Measurements from ENCODE around the gene EPHA2. TPM values are rescaled to one million over a fixed set of nuclear protein-coding genes. Genes with fewer than 3 reads are reported as not detected.

Gene EPHA2
- polyA plus RNA-seq, 3 donors, result 15.4 to 20.8 (median 17.9) TPM

Other genes starting within 250 kb of the EPHA2 start
- 10 to 100 TPM; 27.9 to 35.0 (median 30.6) TPM for gene ZBTB17, start 180.0 kb downstream of the EPHA2 start, polyA plus RNA-seq (ENCODE audit: insufficient read length in 3 of 3)
- under 1 TPM; 0.11 to 0.20 (median 0.17) TPM for gene SRARP, start 151.8 kb downstream of the EPHA2 start, polyA plus RNA-seq (ENCODE audit: insufficient read length in 3 of 3)
- 1 to 10 TPM; 3.6 to 7.3 (median 3.6) TPM for gene HSPB7, start 138.0 kb downstream of the EPHA2 start, polyA plus RNA-seq (ENCODE audit: insufficient read length in 3 of 3)
- gene CLCNKA, start 134.0 kb downstream of the EPHA2 start, polyA plus RNA-seq (ENCODE audit: insufficient read length in 3 of 3), result 10 to 100 TPM; 13.0 to 29.5 (median 13.5) TPM
- gene CLCNKB, start 112.3 kb downstream of the EPHA2 start, polyA plus RNA-seq (ENCODE audit: insufficient read length in 3 of 3), result 10 to 100 TPM; 38.5 to 59.9 (median 40.3) TPM
- 1 to 10 TPM; 1.9 to 2.7 (median 1.9) TPM for gene FAM131C, start 82.4 kb downstream of the EPHA2 start, polyA plus RNA-seq (ENCODE audit: insufficient read length in 3 of 3)
- 10 to 100 TPM; 16.7 to 22.2 (median 21.1) TPM for gene ARHGEF19, start 56.6 kb upstream of the EPHA2 start, polyA plus RNA-seq (ENCODE audit: insufficient read length in 3 of 3)
- 1 to 10 TPM; 3.2 to 6.1 (median 5.9) TPM for gene CPLANE2, start 81.1 kb upstream of the EPHA2 start, polyA plus RNA-seq (ENCODE audit: insufficient read length in 3 of 3)
- gene FBXO42, start 196.4 kb upstream of the EPHA2 start, polyA plus RNA-seq (ENCODE audit: insufficient read length in 3 of 3), result 10 to 100 TPM; 18.3 to 22.1 (median 21.5) TPM
- 100 to 1,000 TPM; 101 to 122 (median 102) TPM for gene SZRD1, start 211.2 kb upstream of the EPHA2 start, polyA plus RNA-seq (ENCODE audit: insufficient read length in 3 of 3)

All from renal cortex interstitium (tissue), 3 donors.